ENCODE measurements around the gene AARS2. TPM values are rescaled to one million over a fixed set of nuclear protein-coding genes. Genes with fewer than 3 reads are reported as not detected.

AARS2 gene
- total RNA-seq, 4 donors from 2014 or later = 6.6 to 10.2 (median 7.8) TPM

DNA sequence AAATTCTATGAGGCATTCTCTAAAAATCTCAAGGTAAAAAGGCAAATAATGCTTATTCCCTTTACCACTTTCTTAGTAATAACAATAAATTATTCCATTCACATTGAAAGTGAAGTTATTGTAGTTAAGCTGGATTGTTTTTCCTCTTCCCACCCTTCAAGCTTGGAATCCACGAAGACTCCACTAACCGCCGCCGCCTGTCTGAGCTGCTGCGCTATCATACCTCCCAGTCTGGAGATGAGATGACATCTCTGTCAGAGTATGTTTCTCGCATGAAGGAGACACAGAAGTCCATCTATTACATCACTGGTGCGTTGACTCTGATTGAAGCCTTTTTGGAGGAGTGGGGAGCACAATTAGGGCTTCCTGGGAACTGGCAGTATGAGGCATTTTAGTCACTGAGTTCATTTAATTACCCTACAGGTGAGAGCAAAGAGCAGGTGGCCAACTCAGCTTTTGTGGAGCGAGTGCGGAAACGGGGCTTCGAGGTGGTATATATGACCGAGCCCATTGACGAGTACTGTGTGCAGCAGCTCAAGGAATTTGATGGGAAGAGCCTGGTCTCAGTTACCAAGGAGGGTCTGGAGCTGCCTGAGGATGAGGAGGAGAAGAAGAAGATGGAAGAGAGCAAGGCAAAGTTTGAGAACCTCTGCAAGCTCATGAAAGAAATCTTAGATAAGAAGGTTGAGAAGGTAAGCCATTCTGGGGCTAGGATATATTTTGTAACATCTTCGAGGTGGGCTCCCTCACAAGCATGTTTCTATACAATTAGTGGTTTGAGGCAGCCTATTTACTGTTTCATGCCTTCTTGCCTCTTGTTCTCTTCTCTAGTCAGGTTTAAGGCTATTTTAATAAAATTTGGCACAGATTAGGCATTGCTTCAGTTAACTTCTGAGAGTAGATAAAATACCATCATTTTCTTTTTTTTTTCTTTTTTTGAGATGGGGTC, 61.3 kb downstream of the AARS2 start:
- Histone ChIP-seq H3K27ac (replicated peaks in 1 of 4) (no peak overlapping the region), H3K4me1 (peaks cover 37 to 78% (median 74%) of the 10 kb centered on the region in 4 donors), H3K4me3 (no peak overlapping the region), H3K9me3 (no peaks in the 10 kb centered on the region), H3K36me3 (peaks cover 63 to 82% (median 75%) of the 10 kb centered on the region in 4 donors), H3K27me3 (no peaks in the 10 kb centered on the region)
- 90% methylated on average over 14 of the region's 14 CpGs for WGBS
- DNase-seq (ENCODE audit: extremely low spot score) = no peak
- TF ChIP-seq, protein P1, sequence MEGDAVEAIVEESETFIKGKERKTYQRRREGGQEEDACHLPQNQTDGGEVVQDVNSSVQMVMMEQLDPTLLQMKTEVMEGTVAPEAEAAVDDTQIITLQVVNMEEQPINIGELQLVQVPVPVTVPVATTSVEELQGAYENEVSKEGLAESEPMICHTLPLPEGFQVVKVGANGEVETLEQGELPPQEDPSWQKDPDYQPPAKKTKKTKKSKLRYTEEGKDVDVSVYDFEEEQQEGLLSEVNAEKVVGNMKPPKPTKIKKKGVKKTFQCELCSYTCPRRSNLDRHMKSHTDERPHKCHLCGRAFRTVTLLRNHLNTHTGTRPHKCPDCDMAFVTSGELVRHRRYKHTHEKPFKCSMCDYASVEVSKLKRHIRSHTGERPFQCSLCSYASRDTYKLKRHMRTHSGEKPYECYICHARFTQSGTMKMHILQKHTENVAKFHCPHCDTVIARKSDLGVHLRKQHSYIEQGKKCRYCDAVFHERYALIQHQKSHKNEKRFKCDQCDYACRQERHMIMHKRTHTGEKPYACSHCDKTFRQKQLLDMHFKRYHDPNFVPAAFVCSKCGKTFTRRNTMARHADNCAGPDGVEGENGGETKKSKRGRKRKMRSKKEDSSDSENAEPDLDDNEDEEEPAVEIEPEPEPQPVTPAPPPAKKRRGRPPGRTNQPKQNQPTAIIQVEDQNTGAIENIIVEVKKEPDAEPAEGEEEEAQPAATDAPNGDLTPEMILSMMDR (IDR thresholded peaks at IDR 0.05) = no peak
- TF ChIP-seq POLR2AphosphoS5 (IDR thresholded peaks at IDR 0.05) (no peak), POLR2A (IDR thresholded peaks at IDR 0.05; ENCODE audit: low read depth) (no peak), EP300 (IDR thresholded peaks at IDR 0.05) (no peak)
- intact Hi-C loops (cut with DNase I) = no loop called here

DNA sequence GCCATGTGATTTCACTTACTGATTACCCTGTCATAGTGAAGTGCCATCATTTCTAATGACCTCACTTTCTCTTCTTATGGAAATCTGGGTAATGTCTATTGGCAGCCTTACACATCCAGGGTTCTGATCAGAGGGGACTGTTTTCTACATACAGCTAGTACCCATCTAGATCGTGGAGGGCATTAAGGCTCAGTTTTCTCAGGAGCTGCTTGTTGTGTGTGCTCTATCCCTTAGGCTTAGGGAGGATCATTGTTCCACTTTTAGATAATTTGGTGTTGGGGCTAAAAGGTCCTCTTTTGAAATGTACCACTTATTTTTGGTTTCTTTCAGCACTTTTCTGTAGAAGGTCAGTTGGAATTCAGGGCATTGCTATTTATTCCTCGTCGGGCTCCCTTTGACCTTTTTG, 62.4 kb downstream of the AARS2 start:
- intact Hi-C loops (cut with DNase I) = no loop called here
- Histone ChIP-seq H3K4me3 (no peak overlapping the region), H3K36me3 (peaks cover 63 to 76% (median 73%) of the 10 kb centered on the region in 4 donors), H3K9me3 (no peaks in the 10 kb centered on the region), H3K4me1 (peaks cover 31 to 69% (median 66%) of the 10 kb centered on the region in 4 donors), H3K27ac (replicated peaks in 1 of 4) (peak overlapping the region in 1 of 4 donors; percentile 15), H3K27me3 (no peaks in the 10 kb centered on the region)
- TF ChIP-seq, protein P1 (IDR thresholded peaks at IDR 0.05) = no peak
- TF ChIP-seq POLR2A (IDR thresholded peaks at IDR 0.05; ENCODE audit: low read depth) (no peak), POLR2AphosphoS5 (IDR thresholded peaks at IDR 0.05) (no peak), EP300 (IDR thresholded peaks at IDR 0.05) (no peak)
- DNase-seq (ENCODE audit: extremely low spot score) = no peak
- 66% methylated on average over 3 of the region's 3 CpGs for WGBS

DNA sequence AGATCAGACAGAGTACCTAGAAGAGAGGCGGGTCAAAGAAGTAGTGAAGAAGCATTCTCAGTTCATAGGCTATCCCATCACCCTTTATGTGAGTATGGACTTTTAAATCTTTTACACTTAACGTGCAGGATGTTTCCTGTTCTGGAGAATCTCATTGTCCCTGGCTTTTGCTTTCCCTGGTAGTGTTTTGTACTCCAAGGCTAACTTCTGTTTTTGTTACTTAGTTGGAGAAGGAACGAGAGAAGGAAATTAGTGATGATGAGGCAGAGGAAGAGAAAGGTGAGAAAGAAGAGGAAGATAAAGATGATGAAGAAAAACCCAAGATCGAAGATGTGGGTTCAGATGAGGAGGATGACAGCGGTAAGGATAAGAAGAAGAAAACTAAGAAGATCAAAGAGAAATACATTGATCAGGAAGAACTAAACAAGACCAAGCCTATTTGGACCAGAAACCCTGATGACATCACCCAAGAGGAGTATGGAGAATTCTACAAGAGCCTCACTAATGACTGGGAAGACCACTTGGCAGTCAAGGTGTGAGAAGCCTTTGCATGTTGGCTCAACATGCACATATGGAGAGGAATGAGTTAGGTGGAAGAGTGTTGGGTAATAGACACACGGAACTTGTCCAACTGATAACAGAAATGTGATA, 63.0 kb downstream of the AARS2 start:
- H3K9me3 ChIP-seq = no peaks in the 10 kb centered on the region
- peak overlapping the region in 1 of 4 donors; percentile 15 for H3K27ac ChIP-seq (replicated peaks in 1 of 4)
- DNase-seq (ENCODE audit: extremely low spot score) = no peak
- H3K36me3 ChIP-seq = peaks cover 63 to 70% (median 68%) of the 10 kb centered on the region in 4 donors
- no peak for TF ChIP-seq EP300 (IDR thresholded peaks at IDR 0.05)
- TF ChIP-seq POLR2AphosphoS5 (IDR thresholded peaks at IDR 0.05) = no peak
- TF ChIP-seq, protein P1 (IDR thresholded peaks at IDR 0.05) = no peak
- no peak for TF ChIP-seq POLR2A (IDR thresholded peaks at IDR 0.05; ENCODE audit: low read depth)
- no peaks in the 10 kb centered on the region for H3K27me3 ChIP-seq
- WGBS = 70% methylated on average over 6 of the region's 6 CpGs
- peaks cover 30 to 72% (median 68%) of the 10 kb centered on the region in 4 donors for H3K4me1 ChIP-seq
- intact Hi-C loops (cut with DNase I) = no loop called here
- H3K4me3 ChIP-seq = no peak overlapping the region

Other genes starting within 250 kb of the AARS2 start
- 10 to 100 TPM; 30.3 to 44.2 (median 41.1) TPM for gene MRPL14, start 185.9 kb downstream of the AARS2 start, total RNA-seq
- 10 to 100 TPM; 18.2 to 31.1 (median 23.3) TPM for gene TMEM63B, start 185.8 kb downstream of the AARS2 start, total RNA-seq
- under 1 TPM in 3 of 4 donors, not detected in 1; 0.39 to 0.83 (median 0.50) TPM for gene CAPN11, start 154.5 kb downstream of the AARS2 start, total RNA-seq
- gene MYMX, start 96.4 kb downstream of the AARS2 start, total RNA-seq = not detected
- 100 to 1,000 TPM in 3 of 4 donors, 10 to 100 TPM in 1; 68.9 to 159 (median 138) TPM for gene SLC29A1, start 89.8 kb downstream of the AARS2 start, total RNA-seq
- 100 to 1,000 TPM; 356 to 729 (median 499) TPM for gene HSP90AB1, start 66.2 kb downstream of the AARS2 start, total RNA-seq
- 10 to 100 TPM; 22.8 to 37.9 (median 32.6) TPM for gene SLC35B2, start 55.8 kb downstream of the AARS2 start, total RNA-seq
- 10 to 100 TPM in 1 of 4 donors, 1 to 10 TPM in 3; 7.0 to 10.4 (median 8.5) TPM for gene NFKBIE, start 47.8 kb downstream of the AARS2 start, total RNA-seq
- under 1 TPM; 0.39 to 0.98 (median 0.46) TPM for gene TMEM151B, start 42.9 kb downstream of the AARS2 start, total RNA-seq
- not detected for gene SPATS1, start 29.3 kb upstream of the AARS2 start, total RNA-seq
- 10 to 100 TPM; 18.4 to 25.4 (median 21.9) TPM for gene CDC5L, start 74.4 kb upstream of the AARS2 start, total RNA-seq